Activated CD8-positive, alpha-beta memory T cell treated with anti-CD3 and anti-CD28 coated beads for 24 hours (primary cell): ENCODE measurements around the gene FLVCR2.
"Not testable (repeated sequence)": the region's sequence is repeated elsewhere in the genome, so short reads cannot be mapped to it uniquely, and the experiment has no call there.

ENCODE experiments used
- DNase-seq: peaks from one replicate; pipeline ENCODE4 v3.0.0-alpha.2; 2020

FLVCR2 gene

GRCh38 chr14:75672605-75673192 is 94.3 kb downstream of the FLVCR2 start:
- no peak for DNase-seq

GRCh38 chr14:75673345-75674035 is 95.1 kb downstream of the FLVCR2 start:
- no peak for DNase-seq

GRCh38 chr14:75675265-75675960 is 97.0 kb downstream of the FLVCR2 start:
- no peak for DNase-seq

DNA sequence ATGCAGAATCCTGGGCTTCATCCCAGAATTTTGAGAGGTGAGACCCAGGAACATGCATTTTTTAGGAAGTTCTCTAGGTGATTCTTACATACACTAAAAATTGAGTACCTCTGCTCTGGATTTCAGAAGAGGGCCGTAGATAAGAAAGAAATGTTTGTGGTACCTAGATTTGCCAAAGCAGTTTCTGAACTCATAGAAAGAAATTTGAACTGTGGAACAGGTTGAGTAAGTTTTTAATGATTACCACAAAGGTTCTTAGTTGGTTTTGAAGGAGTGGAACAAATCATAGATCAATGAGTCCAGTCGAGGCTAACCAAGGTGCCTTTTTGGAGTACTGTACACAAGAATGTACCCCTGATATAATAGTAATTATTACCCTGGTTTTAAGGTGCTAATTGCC is 107.5 kb downstream of the FLVCR2 start:
- no peak for DNase-seq

DNA sequence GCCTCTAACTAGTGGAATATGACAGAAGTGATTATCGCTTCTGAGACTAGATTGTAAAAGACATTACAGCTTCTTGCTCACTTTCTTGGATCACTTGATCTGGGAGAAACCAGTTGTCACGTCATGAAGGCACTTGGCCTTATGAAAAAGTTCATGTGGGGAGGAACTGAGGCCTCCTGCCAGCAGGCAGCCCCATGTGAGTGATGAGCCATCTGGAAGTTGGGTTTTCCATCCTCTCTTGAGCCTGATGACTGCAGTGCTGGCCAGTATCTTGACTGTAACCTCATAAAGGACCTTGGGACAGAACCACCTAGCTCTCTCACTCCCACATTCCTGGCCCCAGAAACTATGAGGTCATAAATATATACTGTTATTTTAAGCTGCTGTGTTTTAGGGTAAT is 110.6 kb downstream of the FLVCR2 start:
- no peak for DNase-seq

GRCh38 chr14:75690010-75690409 is 111.6 kb downstream of the FLVCR2 start:
- no peak for DNase-seq

DNA sequence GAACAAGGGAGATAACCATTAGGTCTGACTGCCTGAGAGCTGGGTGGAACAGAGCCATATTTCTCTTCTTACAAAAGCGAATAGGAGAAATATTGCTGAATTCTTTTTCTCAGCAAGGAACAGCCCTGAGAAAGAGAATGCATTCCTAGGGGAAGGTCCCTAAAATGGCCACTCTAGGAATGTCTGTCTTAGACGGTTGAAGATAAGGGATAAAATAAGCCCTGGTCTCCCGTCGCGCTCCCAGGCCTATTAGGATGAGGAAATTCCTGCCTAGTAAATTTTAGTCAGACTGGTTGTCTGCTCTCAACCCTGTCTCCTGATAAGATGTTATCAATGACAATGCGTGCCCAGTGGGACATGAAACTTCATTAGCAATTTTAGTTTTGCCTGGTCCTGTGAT is 116.6 kb downstream of the FLVCR2 start:
- not testable (repeated sequence) for DNase-seq

GRCh38 chr14:75697386-75697785 is 119.0 kb downstream of the FLVCR2 start:
- no peak for DNase-seq
